GM20000 (cell line): Measurements from ENCODE around the gene APOH.

Experiments used
- DNase-seq: peaks from one replicate; pipeline ENCODE4 v3.0.0; 2012; ENCODE audit warnings: low spot score
- CTCF ChIP-seq: IDR thresholded peaks from 2 replicates; pipeline ENCODE4 v1.5.1; 2012; ENCODE audit warnings: mild to moderate bottlenecking, control low read depth; ENCODE audit errors: extremely low read depth, missing control alignments

Gene APOH

GRCh38 chr17:66270106-66270505 lies 40.9 kb upstream of the APOH start:
- no peak for DNase-seq
- no peak for TF ChIP-seq CTCF

- no peak for DNase-seq
- no peak for TF ChIP-seq CTCF
Observed at GRCh38 chr17:66268247-66268927, 39.2 kb upstream of the APOH start.

GRCh38 chr17:66264696-66265095 lies 35.5 kb upstream of the APOH start:
- no peak for TF ChIP-seq CTCF
- no peak for DNase-seq

- no peak for TF ChIP-seq CTCF
- no peak for DNase-seq
Observed at GRCh38 chr17:66262767-66263166, 33.6 kb upstream of the APOH start.

- no peak for TF ChIP-seq CTCF
- DNase-seq = no peak
Observed at GRCh38 chr17:66260688-66261087, 31.5 kb upstream of the APOH start.

- no peak for DNase-seq
- TF ChIP-seq CTCF = no peak
Observed at GRCh38 chr17:66260275-66260674, 31.1 kb upstream of the APOH start.

- DNase-seq = no peak
- no peak for TF ChIP-seq CTCF
Observed at GRCh38 chr17:66255527-66255971, 26.3 kb upstream of the APOH start.
